Mammary epithelial cell (primary cell): ENCODE measurements around the gene LRRTM2.

Experiments used
- CTCF ChIP-seq, 2 donors: IDR thresholded peaks in 1 of 2; conservative IDR thresholded peaks in 1 of 2; 2 replicates each; pipeline ENCODE4 v1.5.1; 2011 to 2012; ENCODE audit warnings: inconsistent platforms in 2 of 2, low read length in 2 of 2, mild to moderate bottlenecking in 2 of 2, control low read depth in 1 of 2, low read depth in 1 of 2; ENCODE audit not compliant: insufficient read depth in 1 of 2; ENCODE audit errors: extremely low read depth in 1 of 2
- EZH2 ChIP-seq: IDR thresholded peaks from 2 replicates; pipeline ENCODE4 v1.6.1; 2012; ENCODE audit warnings: low read length, inconsistent platforms, borderline replicate concordance

GRCh38 chr5:138849439-138849838, 25.7 kb downstream of the LRRTM2 start:
- no peak for TF ChIP-seq CTCF (conservative IDR thresholded peaks at IDR 0.05 in 1 of 2, IDR thresholded peaks at IDR 0.05 in 1 of 2; ENCODE audit: extremely low read depth in 1 of 2, insufficient read depth in 1 of 2, low read depth in 1 of 2, low read length in 2 of 2)
- TF ChIP-seq EZH2: no peak
